Putamen (tissue), 1 donor: Measurements from ENCODE around the gene TEPSIN.
A peak's percentile ranks its signal among the peaks of the same experiment; 100 is the strongest.

Source experiments
- DNase-seq: peaks from one replicate; pipeline ENCODE4 v3.0.0-alpha.2; 2016; ENCODE audit warnings: low spot score

The TEPSIN gene, protein sequence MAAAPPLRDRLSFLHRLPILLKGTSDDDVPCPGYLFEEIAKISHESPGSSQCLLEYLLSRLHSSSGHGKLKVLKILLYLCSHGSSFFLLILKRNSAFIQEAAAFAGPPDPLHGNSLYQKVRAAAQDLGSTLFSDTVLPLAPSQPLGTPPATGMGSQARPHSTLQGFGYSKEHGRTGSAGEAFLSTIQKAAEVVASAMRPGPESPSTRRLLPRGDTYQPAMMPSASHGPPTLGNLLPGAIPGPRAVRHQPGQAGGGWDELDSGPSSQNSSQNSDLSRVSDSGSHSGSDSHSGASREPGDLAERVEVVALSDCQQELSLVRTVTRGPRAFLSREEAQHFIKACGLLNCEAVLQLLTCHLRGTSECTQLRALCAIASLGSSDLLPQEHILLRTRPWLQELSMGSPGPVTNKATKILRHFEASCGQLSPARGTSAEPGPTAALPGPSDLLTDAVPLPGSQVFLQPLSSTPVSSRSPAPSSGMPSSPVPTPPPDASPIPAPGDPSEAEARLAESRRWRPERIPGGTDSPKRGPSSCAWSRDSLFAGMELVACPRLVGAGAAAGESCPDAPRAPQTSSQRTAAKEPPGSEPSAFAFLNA

DNA sequence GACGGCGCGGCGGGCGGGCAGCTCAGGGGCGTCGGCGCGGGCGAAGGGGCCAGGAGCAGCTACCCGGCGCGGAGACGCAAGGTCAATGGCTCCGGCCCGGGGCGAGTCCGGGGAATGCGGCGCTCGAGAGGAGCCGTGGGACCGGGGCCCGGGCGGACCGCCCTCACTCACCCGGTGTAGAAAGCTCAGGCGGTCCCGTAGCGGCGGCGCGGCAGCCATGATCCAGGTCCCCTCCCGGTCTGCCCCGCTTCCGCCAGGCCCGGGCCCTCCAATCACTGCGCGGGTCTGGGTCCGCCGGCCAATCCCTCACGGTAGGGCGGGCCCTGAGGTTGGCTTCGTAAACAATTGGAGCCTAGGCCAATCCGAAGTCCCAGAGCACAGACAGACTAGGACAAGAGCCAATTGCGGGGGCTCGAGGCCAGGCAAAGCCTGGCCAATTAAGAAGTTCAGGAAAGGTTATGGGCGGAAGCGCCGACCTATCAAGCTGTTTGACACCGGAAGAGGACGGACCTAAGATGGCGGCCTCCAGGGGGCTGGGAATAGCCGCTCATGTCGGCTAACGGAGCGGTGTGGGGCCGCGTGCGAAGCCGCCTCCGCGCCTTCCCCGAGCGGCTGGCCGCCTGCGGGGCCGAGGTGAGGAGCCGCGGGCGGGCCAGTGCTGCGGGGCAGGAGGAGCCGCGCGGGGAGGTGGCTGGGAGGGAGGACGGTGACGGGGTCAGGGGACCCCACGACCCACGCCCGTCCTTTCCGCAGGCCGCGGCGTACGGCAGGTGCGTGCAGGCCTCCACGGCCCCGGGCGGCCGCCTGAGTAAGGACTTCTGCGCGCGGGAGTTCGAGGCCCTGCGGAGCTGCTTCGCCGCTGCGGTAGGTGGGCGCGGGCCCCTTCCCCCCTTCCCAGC, at the start of gene TEPSIN, which contains the start of gene NDUFAF8:
TEPSIN (minus strand) TSS at position 241 of the 899 bp plus-strand sequence; CDS start at position 219, 22 bp downstream.
NDUFAF8 (plus strand) TSS at position 504 of the 899 bp plus-strand sequence; CDS start at position 550, 46 bp downstream.
- peak; percentile 100 for DNase-seq

DNA sequence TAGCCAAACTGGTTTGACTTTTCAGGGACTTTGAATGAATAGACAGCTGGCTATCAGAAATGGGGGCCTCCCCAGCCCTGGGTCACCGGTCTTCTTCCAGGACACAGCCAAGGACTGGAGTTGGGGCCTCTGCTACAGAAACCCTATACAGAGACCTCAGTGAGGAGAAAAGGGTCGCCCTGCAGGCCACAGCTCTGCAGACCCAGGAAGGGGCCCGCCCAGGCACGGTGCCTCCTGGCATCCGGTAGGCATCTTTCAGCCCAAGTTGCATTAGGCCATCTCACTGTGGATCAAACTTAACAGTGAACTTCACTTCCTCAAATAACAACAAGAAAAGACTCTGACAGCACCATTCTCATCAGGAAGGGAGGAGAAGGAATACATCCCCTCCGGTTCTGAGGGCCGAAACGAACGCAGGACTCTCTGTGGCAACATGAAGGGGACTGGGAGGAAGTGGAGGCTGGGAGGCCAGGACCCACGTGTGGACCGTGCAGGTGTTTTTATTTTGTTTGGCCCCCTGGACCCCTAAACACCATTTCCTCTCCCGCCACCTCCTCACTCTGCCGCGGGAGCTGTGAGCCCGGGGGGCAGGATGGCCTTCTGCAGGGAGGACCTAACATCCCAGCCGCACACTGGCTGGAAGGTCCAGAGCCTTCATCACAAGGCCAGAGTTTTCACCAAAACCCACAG, 49.0 kb upstream of the TEPSIN start:
- no peak for DNase-seq

DNA sequence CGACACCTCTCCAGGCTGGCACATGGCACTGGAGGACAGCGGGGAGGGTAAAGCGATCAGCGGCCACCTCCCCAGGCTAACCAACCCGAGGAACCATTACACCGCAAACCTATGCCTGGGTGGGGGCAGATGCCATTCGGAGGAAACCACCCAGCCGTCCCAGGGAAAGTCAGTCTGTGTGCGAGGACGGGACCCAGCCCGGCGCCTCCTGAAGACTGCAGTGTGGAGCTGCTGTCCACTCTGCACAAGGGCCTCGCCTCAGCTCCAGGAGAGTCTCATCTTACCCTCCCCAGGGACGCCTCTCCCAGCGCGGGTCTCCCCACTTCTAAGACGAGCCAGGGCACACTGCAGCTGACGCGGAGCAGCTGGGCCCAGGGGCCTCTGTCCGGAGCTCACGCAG, 48.3 kb upstream of the TEPSIN start:
- no peak for DNase-seq

DNA sequence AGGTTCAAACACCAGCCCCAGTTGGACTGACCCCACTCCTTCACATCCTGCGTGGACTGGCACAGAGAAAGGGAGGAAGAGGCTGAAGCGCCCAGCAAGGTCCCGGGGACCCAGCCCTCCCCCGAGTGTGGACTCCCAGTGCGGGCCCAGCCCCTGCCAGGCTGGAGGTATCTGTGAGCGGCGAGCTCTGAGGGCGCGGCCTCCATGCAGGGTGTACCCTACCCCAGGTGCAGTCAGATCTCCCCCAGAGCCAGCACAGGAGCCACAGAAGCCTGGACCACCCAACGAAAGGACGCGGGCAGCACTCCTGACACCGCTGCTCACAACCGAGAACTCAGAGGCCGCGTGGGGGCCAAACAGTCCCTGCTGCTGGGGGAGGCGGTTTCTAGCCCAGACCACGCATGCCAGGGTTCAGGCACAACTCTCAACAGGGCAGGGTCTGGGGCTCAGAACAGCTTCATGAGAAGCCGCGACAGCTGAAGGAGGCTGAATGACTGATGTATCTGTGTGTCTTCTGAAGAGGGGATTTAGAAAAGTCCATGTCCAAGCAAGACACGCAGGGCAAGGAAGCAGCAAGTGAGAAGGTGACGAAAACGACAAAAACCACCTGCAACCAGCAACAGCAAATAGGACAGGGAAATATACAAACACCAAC, 47.8 kb upstream of the TEPSIN start:
- DNase-seq: no peak

DNA sequence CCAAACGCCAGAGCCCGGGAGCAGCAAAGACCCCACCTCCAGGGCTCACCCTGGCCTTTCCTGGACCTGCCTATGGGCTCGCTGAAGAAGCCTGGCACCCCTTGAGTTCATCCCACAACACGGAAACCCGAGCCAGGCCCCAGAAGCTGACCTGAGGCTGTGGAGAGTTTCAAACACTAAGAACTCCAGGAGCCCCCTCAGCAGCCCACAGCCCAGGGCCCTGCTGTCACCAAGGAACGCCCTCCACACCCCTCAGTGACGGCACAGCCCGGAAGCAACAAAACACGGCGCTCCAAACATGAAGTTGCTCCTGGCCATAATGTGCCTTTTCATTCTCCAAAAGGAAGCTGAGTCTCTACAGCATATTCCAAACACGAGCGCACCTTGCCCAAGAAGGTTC, 47.0 kb upstream of the TEPSIN start:
- DNase-seq: no peak

DNA sequence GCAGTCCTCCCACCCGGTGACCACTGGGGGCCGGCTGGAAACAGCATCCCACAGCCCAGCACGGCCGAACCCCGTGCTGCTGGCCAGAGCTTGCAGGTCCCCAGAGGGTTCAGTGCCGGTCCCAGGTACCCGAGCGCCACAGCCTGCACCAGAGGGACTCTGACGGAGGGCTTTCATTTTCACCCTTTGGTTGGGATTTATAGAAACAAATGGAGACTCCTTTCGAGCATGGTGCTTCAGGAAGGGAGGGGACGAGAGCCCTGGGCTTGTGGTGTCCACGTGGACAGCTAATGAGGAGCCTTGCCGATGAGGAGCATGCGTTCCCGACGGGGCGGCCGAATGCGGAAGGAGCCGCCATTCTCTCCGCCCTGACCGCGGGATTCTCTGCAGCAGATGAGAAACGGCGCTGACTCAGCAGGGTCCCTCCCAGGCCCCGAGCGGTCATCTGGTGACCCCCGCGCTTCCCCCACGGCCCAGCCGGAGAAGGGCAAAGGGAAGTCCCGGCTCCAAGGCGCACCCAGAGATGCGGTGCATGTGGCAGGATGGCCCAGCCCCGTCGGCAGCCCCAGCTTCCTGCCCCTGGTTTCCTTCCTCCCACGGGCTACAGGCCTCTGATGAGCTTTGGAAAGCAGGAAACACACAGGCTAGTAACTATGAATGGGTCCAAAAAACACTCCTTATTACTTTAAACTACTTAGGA, 46.5 kb upstream of the TEPSIN start:
- DNase-seq: no peak

DNA sequence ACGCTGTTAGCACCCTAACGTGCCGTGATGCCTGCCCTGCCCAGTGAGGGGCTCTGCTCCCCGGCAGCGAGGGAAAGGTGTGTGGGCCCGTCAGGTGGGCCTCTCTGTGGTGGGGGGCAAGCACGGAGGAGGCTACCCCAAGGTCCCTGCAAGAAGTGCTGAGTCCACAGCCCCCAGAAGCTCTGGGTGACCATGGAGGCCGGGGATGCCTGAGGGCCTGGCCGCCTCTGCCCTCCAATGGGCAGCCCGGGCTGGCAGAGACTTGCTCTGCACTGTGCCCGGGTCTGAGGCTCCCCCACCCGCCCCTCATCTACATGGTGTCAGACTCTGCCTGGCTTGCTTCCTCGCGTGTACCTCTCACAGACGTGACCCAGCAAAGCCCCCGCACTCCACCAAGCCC, 44.0 kb upstream of the TEPSIN start:
- DNase-seq: no peak

DNA sequence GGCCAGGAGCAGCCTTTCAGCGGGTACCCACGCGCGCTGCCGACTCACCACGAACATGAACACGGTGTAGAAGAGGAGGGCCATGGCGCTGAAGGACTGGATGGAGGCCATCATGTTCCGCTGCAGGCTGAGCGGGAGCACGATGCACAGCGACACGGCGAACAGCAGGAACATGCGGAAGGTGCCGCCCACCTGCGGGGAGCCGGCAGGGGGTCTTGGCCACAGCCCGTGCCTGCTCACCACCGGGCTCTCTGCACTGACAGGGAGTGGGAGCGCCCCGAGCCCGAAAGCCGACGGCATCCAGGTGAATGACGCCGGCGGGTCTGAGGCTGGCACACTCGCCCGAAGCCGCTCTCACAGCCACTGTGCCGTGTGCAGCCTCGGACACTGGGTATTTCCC, 43.3 kb upstream of the TEPSIN start:
- DNase-seq: no peak

DNA sequence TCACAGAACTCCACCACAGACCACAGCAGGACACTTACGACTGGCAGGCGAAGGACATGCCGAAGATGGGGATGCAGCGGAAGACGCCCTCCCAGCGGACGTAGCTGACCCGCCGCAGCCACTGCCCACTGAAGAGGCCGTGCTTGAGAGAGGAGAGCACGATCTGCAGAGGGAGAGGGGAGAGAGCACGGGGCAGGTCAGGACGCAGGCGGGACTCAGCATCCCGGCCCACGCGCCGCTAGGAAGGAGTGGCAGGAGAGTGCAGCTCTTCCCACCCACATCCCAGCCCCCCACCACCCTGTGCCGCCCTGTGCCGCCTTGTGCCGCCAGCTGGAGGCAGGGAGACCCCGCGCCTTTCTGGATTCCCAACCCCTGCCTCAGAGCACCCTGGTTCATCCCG, 41.7 kb upstream of the TEPSIN start:
- DNase-seq: no peak

DNA sequence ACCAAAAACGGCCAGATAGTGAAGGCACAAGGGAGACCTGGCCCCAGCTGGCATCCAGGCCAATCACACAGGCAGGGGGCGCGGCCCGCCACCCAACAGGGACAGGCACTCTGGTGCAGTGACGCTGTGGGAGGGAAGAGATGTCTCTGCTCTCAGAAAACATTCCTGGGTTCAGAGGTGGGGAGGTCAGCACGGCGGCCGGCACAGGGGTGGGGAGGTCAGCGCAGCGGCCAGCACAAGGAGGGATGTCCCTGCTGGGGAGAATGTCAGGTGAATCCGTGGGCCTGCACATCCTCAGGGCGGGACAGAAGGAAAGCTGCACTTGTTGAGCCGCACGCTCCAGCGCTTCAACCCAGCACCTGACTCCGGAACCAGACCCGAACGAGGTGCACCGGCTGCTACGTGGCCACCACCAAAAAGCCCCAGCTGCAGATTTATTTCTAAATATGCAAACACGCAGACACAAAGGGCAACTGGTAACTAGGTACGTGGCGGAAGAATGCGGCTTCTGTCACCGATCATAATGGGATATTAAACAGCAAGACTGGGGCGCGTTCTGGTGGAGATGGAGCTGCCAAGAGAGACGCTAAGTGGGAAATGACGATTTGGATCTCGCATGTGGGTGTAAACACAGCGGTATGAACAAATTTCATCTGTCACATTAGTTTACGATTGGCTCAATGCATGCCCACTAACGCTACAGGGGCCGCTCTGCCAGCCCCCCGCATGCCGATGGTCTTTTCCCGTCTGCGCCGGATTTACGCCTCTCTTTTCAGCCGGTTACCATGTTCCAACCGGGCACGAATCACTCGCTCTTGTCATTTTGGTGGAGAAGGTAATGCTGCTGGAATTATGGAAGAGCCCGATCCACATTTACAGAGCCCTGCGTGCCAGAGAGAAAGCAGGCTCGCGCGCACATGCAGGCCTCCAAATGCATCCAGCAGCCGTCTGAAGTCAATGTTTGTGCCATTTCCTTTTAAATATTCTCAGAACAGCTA, 40.7 kb upstream of the TEPSIN start:
- no peak for DNase-seq

DNA sequence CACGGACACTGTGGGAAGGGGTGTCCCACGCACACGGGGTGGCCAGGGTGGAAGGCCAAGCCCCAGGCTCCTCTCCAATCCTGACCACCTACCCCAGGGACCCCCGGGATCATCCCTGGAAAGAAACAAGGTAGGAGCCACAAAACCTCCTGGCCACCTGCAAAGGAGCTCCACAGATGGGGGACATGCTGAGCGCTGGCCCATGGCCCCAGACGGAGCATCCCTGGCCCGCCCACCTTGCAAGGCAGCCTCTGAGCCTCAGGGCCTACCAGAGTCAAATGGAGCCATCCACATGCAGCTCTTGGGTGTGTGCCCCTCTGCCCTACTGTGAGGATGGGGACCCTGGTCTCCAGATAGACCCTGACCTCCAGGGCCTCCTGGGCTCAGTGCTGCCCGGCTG, 40.0 kb upstream of the TEPSIN start:
- DNase-seq: no peak

DNA sequence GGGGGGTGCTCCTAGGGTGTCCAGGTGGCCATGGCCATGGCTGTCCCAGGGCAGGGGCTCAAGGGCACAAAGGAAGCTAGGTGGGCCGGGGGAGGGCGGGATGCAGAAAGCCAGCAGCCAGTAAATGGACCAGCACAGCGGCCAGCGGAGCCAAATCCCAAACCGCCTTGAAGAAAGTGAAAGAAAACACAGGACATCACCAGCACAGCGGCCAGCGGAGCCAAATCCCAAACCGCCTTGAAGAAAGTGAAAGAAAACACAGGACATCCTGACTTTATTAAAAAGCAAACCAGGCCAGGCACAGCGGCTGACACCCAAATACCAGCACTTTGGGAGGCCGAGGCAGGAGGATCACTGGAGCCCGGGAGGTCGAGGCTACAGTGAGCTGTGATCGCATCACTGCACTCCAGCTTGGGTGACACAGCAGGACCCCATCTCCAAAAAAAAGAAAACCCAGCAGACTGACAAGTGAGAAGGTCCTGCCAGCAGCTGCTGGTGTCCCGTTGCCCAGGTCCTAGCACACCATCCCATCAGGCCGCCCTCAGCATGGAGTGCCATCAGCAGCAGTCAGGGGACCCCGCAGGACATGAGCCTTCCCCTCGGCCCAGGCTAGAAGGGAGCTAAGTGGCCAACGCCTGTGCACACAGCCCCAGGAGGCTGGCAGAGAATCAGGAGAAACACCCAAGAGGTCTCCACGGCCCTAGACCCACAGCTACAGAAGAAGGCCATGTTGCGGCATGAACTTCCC, 39.3 kb upstream of the TEPSIN start:
- DNase-seq: no peak

DNA sequence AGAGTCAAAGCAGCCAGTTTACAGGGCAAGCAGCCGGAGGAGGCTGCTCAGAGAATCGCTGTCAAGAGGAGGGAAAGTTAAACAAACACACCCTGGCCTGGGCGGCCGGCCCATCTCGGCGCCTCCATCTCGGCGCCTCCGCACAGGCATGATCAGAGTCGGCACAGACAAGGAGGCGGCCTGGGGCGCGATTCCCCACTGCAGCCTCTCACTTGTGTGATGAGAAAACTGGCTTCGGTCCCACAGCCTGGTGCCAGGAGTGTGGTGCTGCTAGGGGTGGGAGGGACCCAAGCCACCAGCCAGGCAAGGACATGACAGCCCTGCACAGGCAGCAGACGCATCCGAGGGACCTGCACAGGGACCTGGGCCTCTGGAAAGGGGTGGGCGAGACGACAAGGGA, 38.6 kb upstream of the TEPSIN start:
- DNase-seq: no peak

DNA sequence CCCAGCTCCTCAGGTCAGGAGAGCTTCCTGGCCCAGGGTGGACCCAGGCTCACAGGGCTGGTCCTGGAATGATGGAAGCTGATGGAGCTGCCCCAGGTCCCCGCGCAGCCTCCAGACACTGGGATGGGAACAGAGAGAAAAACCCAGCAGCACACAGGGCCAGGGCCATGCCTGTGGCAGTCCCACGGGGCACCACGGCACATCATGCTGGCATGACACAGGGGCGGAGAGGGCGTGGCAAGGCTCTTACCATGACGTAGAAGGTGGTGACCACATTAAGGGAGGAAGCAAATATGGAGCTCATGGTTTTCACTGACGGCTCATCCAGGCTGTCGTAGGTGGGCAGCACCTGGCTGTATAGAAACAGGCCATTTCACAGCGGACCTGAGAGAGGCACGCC, 37.9 kb upstream of the TEPSIN start:
- DNase-seq: no peak

DNA sequence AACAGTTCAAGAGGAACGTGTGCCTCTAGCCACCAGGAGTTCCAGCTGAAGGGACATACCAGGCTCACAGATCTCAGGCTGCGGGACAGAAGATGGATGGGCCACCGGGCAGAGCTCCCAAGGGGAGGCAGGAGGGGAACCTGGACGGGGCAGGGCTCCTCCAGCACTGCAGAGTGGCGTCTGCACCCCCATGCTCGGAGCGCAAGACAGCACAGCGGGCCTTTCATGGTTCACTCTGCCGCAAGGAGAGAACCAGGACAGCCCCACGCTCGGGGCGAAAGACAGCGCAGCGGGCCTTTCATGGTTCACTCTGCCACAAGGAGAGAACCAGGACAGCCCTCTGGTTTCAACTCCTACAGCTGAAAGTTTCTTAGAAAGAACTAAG, 35.6 kb upstream of the TEPSIN start:
- DNase-seq: no peak

DNA sequence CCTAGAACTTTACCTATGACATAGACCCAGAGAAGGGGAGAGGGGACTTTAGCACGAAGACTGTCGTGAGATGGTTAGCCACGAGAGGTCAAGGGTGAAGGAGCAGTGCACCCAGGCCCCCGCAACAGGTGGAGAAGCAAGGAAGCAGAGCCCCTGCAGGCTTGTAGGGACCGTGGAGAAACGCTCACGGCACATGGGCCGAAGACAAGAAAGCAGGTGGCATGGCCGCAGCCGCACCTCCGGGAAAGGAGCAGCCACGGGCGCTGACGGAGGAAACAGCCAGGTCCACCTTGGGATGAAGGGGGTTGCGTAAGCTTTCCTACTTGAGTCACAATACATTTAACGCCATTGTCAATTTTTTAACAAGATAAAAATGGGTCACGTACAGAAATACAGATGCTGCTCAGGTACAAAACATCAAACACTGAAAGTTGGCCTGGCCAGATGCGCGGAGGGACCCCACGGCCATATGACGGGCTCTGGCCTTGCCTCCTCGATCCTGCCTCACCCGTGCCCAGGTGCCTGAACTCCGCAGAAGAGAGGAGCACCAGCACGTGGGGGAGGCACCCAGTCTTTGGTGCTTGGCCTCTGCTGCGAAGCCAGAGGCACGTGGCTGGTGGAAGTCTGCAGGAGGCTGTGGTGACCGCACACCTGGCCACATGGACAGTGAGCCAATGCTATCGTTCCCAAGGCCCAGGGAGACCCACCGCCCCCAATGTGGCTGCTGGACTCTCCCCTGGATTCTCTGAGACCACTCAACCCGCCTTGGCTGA, 35.0 kb upstream of the TEPSIN start:
- no peak for DNase-seq

DNA sequence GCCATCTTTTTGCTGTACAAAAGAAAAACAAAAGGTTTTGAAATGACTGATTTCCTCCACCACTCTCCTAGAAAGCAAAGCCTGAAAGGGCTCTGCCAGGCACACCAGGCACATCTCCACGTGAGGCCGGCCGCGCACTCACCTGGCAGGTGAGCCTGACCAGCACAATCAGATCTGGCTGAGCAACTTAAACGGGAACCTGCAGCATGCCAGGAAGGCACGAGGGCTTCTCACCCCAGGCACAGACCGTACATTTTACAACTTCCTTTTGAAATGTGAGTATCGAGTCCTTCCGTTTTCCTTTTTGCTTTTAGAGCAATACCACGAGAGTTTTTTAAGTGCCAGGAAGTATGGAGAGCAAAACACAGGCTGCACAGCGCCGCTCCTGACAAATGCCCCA, 33.8 kb upstream of the TEPSIN start:
- DNase-seq: no peak

DNA sequence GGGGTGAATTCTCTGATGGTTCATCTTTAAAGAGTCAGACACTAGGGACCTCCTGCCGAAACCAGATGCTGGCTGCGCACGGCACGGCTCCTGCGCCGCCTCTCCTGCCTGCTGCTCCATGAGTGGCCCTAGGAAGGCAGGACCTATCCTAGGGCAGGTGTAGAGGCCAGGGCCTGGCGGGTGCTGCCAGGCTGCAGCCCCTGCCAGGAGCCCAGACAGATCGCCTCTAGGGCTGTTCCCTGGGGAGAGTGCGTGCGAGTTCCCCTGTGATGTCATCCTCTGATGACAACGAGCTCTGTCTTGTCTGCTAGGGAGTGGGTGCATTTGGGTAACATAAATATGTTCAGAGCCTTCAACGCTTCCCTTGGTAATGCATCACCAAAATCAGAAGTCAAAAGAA, 32.4 kb upstream of the TEPSIN start:
- no peak for DNase-seq
